ENCODE data around the gene GMPR.

Gene GMPR

DNA sequence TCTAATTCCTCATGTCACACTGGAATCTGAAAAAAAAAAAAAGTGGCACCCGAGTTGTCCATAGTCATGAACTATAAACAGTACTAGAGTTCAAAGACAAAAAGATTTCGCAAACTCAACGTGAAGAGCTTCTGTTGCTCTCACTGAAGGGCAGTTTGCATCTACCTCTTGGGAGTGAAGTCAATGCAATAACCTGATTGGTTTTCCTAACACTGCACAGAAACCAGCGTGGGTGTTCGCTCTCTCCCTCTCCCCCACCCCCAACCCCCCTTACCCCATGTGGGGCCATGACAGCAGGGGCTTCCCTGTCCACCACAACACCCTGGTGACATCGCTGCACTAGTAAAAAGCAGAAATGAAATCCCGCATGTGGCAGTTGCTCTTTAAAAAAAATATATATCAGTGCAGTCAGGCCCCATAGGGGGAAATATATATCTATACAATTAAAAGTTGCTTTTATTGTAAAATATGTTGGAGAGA lies 66.9 kb downstream of the GMPR start:
- Histone ChIP-seq H3K4me2 (ENCODE audit: low read depth, low read length, poor library complexity, severe bottlenecking) (no peak overlapping the region), H3K9me2 (replicated peaks; ENCODE audit: low read depth, low read length) (no peaks in the 10 kb centered on the region), H3F3A (ENCODE audit: low read depth) (no peaks in the 10 kb centered on the region), H2AFZ (ENCODE audit: low read length) (no peak overlapping the region), H4K20me1 (ENCODE audit: insufficient read depth, low read length, poor library complexity, severe bottlenecking) (no peaks in the 10 kb centered on the region), H3K9me3 (ENCODE audit: insufficient read depth, low read depth, low read length) (no peaks in the 10 kb centered on the region), H3K27me3 (ENCODE audit: insufficient read depth, low read length, poor library complexity, severe bottlenecking) (no peaks in the 10 kb centered on the region), H3K4me3 (ENCODE audit: low read length, poor library complexity, severe bottlenecking) (no peak overlapping the region), H3K9ac (ENCODE audit: low read depth, low read length, poor library complexity, severe bottlenecking) (no peak overlapping the region), H3K4me1 (ENCODE audit: insufficient read depth, low read length, poor library complexity, severe bottlenecking) (no peaks in the 10 kb centered on the region), H3K79me2 (ENCODE audit: insufficient read depth, low read length) (no peaks in the 10 kb centered on the region), H3K36me3 (ENCODE audit: insufficient read depth, low read length) (peaks cover 22% of the 10 kb centered on the region; the same call in 1 of the 2 replicates)
- TF ChIP-seq, protein P1, sequence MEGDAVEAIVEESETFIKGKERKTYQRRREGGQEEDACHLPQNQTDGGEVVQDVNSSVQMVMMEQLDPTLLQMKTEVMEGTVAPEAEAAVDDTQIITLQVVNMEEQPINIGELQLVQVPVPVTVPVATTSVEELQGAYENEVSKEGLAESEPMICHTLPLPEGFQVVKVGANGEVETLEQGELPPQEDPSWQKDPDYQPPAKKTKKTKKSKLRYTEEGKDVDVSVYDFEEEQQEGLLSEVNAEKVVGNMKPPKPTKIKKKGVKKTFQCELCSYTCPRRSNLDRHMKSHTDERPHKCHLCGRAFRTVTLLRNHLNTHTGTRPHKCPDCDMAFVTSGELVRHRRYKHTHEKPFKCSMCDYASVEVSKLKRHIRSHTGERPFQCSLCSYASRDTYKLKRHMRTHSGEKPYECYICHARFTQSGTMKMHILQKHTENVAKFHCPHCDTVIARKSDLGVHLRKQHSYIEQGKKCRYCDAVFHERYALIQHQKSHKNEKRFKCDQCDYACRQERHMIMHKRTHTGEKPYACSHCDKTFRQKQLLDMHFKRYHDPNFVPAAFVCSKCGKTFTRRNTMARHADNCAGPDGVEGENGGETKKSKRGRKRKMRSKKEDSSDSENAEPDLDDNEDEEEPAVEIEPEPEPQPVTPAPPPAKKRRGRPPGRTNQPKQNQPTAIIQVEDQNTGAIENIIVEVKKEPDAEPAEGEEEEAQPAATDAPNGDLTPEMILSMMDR (conservative IDR thresholded peaks at IDR 0.05; ENCODE audit: low read length) = no peak
- TF ChIP-seq EZH2phosphoT487 (IDR thresholded peaks at IDR 0.05; ENCODE audit: borderline replicate concordance) = no peak

DNA sequence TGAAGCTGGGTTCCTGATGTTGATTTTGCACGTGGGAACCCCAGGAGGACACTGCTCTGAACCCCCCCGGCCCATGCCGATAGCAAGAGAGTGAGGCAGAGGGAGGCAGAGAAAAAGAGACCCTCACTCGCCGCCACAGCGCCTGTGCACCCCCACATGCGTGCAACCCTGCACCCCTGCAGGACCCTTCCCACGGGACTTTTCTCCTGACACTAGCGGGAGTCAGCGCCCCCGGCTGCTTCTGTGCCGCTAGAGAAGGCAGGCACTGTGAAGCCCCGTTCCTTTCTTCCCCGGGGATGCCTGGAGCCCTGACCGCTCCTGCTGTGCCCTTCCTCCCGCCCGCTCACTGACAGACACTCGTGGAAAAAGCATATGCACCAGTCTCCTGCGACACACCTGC lies 67.4 kb downstream of the GMPR start:
- peaks cover 22% of the 10 kb centered on the region; the same call in 1 of the 2 replicates for H3K36me3 ChIP-seq (ENCODE audit: insufficient read depth, low read length)
- H3K4me3 ChIP-seq (ENCODE audit: low read length, poor library complexity, severe bottlenecking) = no peak overlapping the region
- no peaks in the 10 kb centered on the region for H3K9me3 ChIP-seq (ENCODE audit: insufficient read depth, low read depth, low read length)
- H2AFZ ChIP-seq (ENCODE audit: low read length) = no peak overlapping the region
- H3K27me3 ChIP-seq (ENCODE audit: insufficient read depth, low read length, poor library complexity, severe bottlenecking) = no peaks in the 10 kb centered on the region
- no peaks in the 10 kb centered on the region for H3K9me2 ChIP-seq (replicated peaks; ENCODE audit: low read depth, low read length)
- H3K4me1 ChIP-seq (ENCODE audit: insufficient read depth, low read length, poor library complexity, severe bottlenecking) = no peaks in the 10 kb centered on the region
- no peaks in the 10 kb centered on the region for H4K20me1 ChIP-seq (ENCODE audit: insufficient read depth, low read length, poor library complexity, severe bottlenecking)
- H3K79me2 ChIP-seq (ENCODE audit: insufficient read depth, low read length) = no peaks in the 10 kb centered on the region
- no peak overlapping the region for H3K9ac ChIP-seq (ENCODE audit: low read depth, low read length, poor library complexity, severe bottlenecking)
- TF ChIP-seq EZH2phosphoT487 (IDR thresholded peaks at IDR 0.05; ENCODE audit: borderline replicate concordance) = no peak
- TF ChIP-seq, protein P1 (conservative IDR thresholded peaks at IDR 0.05; ENCODE audit: low read length) = no peak
- H3F3A ChIP-seq (ENCODE audit: low read depth) = no peaks in the 10 kb centered on the region
- no peak overlapping the region for H3K4me2 ChIP-seq (ENCODE audit: low read depth, low read length, poor library complexity, severe bottlenecking)

DNA sequence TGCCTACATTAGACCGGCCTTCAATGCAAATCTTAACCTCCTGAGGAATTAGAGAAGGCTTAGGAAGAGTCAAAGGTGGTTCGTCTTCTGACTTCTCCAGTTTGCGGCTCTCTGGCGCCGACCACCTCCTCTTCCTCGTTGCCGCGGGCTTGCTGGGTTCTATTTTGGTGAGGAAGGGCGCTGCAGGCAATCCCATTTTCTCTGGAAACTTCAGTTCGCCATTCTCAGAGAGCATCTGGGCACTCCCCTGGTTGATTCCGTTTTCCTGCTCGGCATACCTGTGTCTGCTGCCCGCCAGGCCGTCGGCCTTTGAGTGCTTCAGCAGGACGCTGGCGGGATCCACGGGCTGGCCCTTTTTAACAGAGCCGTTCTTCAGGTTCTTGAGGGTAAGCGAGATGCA lies 67.9 kb downstream of the GMPR start:
- Histone ChIP-seq H3K9me2 (replicated peaks; ENCODE audit: low read depth, low read length) (no peaks in the 10 kb centered on the region), H4K20me1 (ENCODE audit: insufficient read depth, low read length, poor library complexity, severe bottlenecking) (no peaks in the 10 kb centered on the region), H3K4me3 (ENCODE audit: low read length, poor library complexity, severe bottlenecking) (no peak overlapping the region), H3K9me3 (ENCODE audit: insufficient read depth, low read depth, low read length) (no peaks in the 10 kb centered on the region), H3K27me3 (ENCODE audit: insufficient read depth, low read length, poor library complexity, severe bottlenecking) (no peaks in the 10 kb centered on the region), H3K79me2 (ENCODE audit: insufficient read depth, low read length) (no peaks in the 10 kb centered on the region), H3K9ac (ENCODE audit: low read depth, low read length, poor library complexity, severe bottlenecking) (no peak overlapping the region), H3K4me2 (ENCODE audit: low read depth, low read length, poor library complexity, severe bottlenecking) (no peak overlapping the region), H3K4me1 (ENCODE audit: insufficient read depth, low read length, poor library complexity, severe bottlenecking) (no peaks in the 10 kb centered on the region), H2AFZ (ENCODE audit: low read length) (no peak overlapping the region), H3K36me3 (ENCODE audit: insufficient read depth, low read length) (peaks cover 22% of the 10 kb centered on the region; the same call in 1 of the 2 replicates), H3F3A (ENCODE audit: low read depth) (no peaks in the 10 kb centered on the region)
- no peak for TF ChIP-seq EZH2phosphoT487 (IDR thresholded peaks at IDR 0.05; ENCODE audit: borderline replicate concordance)
- TF ChIP-seq, protein P1 (conservative IDR thresholded peaks at IDR 0.05; ENCODE audit: low read length) = no peak

All from Loucy (cell line).